HL-60 (cell line): ENCODE data around the gene TPST1.

Experiments
- POLR2AphosphoS5 ChIP-seq: IDR thresholded peaks from 2 replicates; pipeline ENCODE4 v1.6.1; 2012; ENCODE audit warnings: low read depth
- TF ChIP-seq, protein P1 (sequence below): IDR thresholded peaks from one replicate; pipeline ENCODE4 v1.5.1; 2011; ENCODE audit warnings: low read length, control low read depth, inconsistent platforms; ENCODE audit not compliant: insufficient read depth

DNA sequence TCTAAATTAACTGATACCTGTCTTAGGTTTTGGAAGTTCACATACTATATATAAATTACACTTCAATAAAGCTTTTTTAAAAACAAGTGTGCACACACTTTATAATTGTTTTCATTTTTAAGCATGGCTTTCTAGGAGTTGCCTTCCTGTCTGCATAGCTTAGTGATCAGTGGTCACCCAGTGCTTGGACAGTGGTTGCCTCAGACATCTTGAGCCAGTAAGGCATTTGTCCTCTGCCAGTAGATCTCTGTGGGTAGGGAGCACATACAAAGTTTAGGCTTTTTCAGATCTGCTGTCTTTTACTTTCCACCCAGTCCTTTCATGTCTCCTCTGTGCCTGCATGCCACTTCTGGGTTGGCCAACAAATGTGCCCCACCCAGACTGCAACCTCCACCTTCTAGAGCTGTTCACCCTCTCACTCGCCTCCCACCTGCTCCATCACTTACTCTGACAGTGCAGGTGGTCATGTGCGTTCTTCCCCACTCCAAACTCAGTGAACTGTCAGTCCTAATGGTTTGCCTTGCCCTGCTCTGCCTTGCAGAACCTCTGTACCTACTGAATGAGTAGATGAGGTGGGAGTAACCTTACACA lies 31.7 kb downstream of the TPST1 start:
- TF ChIP-seq, protein P1, sequence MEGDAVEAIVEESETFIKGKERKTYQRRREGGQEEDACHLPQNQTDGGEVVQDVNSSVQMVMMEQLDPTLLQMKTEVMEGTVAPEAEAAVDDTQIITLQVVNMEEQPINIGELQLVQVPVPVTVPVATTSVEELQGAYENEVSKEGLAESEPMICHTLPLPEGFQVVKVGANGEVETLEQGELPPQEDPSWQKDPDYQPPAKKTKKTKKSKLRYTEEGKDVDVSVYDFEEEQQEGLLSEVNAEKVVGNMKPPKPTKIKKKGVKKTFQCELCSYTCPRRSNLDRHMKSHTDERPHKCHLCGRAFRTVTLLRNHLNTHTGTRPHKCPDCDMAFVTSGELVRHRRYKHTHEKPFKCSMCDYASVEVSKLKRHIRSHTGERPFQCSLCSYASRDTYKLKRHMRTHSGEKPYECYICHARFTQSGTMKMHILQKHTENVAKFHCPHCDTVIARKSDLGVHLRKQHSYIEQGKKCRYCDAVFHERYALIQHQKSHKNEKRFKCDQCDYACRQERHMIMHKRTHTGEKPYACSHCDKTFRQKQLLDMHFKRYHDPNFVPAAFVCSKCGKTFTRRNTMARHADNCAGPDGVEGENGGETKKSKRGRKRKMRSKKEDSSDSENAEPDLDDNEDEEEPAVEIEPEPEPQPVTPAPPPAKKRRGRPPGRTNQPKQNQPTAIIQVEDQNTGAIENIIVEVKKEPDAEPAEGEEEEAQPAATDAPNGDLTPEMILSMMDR, result no peak
- TF ChIP-seq POLR2AphosphoS5, result no peak
